D341Med (cell line): ENCODE data around the gene ARFGAP3.

Experiments used
- DNase-seq: peaks from one replicate; pipeline ENCODE4 v3.0.0; 2012; ENCODE audit warnings: low spot score

Gene ARFGAP3

DNA sequence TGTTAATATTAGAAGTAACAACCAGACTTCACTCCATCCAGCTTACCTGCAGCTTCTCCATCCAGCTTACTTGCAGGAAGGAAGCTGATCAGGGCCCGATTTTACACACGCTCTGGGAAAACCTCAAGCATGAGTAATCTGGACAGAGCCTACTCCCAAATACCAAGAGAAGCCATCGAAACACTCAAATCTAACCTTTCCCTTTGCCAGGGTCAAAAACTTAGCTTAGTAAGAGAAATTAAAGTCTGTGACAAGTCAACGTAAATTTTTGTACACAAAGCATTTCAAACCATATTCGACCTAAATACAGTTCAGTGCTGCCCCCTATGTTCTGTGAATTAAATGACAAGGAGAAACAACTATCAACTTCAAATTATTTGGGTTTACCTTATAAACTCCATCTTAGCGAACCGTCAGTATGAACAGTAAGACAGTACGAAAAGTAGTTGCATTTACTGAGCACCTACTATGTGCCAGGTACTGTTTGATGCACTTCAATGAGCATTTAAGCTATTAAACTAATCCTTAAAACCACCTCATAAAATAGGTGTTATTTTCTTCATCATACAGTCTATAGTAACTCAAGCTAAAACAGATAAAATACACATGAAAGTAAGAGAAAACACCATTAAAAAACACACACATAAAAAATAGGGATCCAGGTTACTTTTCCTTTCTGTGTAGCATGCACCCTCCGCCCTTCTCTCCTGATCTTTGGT lies 36.9 kb downstream of the ARFGAP3 start:
- DNase-seq, result no peak

DNA sequence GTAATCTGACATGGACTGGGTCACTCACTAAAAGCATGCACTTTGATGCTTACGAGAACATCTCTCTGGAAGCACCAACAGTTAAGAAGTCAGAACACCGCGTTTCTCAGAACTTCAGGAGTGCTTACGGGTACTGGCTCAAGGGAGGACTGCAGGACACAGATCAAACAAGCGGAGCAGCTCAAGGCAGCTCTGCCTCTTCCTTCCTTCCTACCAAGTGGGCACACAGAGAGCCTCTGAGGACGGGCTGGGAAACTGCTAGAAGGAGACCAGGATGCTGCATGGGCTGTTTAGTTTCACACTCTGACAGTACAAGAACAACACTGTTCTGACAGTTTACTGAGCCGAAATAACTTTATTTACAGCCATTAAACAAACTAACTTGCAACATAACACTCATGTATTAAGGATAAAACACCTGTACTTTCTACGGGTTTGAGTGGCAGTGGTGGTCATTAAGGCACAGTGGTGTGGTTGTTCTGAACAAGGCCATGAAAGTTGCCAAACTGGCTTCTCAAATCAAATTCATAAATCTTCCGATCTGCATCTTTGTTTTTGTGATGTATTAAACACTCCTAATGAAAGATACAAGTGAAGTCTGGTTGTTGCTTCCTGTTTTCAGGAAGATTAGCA lies 37.5 kb downstream of the ARFGAP3 start:
- no peak for DNase-seq

DNA sequence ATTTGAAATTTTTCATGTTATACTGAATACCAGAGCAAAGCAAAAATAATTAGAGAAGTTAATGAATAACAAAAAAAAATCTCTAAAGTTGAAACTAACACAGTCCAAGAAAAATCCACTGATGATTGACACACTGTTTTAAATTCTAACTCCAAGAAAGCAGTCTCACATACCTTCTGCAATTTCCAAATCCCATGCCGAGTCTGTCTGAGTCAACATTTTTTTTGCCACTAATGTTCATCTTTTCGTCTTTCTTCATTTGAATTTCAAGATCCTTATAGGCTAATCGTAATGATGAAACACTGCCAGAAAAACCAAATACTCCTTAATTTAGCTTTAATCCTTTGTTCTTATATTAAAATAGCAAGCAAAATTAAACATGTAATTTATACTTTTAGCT lies 39.5 kb downstream of the ARFGAP3 start:
- DNase-seq, result no peak

DNA sequence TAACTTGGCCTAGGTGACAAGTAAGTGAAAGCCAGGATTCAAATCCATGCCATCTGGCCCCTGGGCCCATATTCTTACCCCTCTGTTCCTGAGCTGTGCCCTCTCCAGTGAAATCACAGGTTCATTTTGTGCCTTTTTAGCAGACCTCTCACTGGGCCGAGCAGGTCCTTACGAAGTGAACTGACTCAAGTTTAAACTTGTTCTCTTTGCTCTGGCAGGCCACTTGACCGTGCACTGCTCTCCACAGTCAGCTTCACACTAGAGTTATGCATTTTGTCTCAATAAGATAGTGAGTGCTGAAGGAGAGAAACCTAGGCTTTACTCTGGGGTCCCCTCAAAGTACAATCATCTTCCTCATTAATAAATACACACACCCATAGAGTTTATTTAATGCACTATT lies 40.7 kb downstream of the ARFGAP3 start:
- no peak for DNase-seq

DNA sequence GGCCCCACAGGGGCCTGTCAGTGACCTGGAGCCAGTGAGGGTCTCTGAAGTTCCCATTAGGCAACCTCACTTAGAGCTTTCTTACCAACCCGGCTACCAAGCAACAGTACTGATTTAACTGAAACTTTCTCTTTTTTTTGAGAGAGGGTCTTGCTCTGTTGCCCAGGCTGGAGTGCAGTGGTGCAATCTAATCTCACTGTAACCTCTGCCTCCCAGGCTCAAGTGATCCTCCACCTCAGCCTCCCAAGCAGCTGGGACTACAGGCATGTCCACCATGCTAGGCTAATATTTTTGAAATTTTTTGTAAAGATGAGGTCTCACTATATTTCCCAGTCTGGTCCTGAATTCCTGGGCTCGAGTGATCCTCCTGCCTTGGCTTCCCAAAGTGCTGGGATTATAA lies 42.5 kb downstream of the ARFGAP3 start:
- DNase-seq, result no peak

DNA sequence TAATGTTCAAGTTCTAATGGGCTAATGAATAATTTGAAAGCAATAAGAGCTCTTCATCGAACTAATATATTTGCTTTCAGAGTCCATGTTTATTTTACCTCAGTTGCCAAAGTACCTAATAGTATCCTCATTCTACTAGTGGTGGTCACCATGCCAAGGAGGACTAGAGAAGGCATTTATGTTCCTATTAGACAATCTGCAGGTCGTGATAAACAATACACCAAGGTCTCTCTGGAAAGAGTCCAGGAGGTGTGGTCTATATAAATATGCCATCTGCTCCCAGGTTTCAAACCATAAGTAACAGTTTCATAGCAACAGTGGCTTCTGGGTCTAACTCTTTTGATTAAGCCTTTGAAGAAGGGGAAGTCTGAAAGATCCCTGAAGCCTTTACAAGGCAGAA lies 42.9 kb downstream of the ARFGAP3 start:
- peak; percentile 70 for DNase-seq

DNA sequence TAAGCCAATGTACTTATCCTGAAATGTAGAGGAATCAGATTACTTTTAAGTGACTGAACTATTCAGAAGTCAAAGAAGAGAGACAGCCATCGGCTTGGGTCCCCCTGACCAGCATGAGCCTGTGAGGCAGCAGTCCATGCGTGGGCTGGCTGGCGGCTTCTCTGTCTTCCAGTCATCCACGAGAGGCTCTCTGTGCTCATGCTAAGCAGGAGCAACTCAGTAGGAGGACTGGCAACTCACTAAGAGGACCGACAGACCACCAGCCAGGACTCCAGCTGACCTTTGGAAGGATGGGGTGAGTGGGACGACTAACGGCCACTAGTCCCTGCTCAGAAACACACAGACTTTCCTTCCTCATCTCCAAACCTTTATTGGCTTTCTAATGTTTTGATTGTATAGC lies 43.6 kb downstream of the ARFGAP3 start:
- DNase-seq, result no peak

DNA sequence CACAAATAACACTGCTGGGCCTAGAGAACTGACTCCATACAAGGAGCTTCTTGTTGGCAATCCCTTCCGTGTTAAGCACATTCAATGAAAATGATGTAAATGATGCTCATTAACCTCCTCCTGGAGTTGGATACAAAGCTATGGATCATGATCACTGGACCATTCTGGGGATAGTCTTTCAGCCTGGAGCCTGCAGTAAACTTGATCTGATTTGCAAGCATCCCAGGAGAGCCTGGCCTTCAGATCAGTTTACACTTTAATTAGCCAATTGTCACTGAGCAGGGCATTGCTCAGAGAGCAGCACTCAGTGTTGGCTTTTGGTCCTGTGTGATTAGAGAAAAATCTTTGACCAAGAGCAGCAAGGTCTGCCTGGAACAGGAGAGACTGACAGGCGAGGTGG lies 45.6 kb downstream of the ARFGAP3 start:
- peak; percentile 25 for DNase-seq

DNA sequence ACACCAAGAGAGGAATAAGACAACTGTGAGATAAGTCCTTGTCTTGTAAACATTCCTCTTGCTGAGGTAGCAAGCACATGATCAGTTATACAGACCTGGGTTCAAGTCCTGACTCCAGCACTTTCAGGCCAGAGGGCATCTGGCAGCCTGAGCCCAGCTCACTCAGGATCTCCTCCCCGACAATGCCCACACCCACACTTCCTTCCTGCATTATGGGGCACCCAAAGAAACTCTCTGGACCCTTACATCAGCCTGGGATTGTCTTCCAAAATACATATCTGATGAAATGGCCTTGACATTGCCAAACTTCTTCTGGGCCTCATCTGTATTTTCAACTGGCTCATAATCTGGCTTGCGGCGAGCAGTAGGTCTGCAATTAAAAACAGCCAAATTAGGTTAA lies 48.6 kb downstream of the ARFGAP3 start:
- DNase-seq, result no peak

DNA sequence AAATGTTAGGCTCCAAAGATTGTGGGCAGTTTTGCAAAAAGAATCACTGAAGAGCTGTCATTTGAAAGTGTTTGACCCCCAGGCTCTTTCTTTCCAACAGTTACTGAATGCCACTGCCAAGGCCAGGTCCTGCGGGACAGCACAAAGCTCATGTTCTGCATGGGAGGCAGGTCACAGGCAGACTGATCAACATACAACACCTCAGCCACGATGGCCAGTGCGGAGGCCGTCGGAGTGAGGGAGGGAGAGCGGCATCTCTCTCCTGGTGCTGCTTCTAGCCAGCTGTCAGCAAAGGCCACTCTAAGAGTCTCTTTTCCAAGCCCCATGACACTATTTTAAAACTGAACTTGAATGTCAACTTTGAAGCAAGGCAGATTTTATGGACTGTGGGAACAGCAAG lies 49.9 kb downstream of the ARFGAP3 start:
- no peak for DNase-seq

DNA sequence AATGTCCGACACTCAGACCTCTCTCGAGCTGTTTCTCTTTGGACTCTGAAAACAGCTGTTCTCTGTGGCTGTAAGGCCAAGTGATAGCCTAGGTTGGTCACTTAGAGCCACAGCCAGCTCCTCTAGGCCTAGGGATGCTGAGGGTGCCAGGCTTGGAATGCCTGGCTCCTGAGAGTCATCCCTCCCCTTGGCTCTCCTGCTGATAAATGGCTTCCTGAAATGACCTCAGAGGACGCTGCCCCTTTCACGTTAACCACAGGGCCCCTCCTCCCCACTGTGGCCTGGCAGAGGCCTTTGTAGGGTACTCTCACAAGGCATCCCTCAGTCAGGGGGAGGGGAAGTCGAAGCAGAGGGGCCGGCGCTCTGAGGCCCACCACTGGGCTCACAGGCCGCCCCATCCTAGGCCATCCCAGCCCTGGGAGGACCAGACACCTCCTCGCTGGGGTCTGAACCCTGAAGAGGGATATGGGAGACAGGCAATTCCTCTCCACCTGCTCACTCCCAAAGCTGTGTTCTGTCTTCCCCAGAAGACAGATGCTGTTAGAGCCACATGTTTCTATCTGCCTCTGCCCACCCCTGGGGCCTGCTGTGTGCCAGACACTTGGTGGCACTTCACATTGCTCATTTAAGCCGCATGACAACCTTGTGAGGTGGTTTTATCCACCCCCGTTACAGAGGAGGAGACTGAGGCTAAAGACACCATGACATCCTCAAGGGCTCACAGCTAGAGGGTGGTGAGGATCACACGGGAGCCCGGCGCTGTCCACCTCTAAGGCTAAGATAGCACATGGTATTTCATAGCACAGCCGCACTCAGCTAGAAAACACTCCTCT lies 50.9 kb downstream of the ARFGAP3 start:
- DNase-seq, result no peak

DNA sequence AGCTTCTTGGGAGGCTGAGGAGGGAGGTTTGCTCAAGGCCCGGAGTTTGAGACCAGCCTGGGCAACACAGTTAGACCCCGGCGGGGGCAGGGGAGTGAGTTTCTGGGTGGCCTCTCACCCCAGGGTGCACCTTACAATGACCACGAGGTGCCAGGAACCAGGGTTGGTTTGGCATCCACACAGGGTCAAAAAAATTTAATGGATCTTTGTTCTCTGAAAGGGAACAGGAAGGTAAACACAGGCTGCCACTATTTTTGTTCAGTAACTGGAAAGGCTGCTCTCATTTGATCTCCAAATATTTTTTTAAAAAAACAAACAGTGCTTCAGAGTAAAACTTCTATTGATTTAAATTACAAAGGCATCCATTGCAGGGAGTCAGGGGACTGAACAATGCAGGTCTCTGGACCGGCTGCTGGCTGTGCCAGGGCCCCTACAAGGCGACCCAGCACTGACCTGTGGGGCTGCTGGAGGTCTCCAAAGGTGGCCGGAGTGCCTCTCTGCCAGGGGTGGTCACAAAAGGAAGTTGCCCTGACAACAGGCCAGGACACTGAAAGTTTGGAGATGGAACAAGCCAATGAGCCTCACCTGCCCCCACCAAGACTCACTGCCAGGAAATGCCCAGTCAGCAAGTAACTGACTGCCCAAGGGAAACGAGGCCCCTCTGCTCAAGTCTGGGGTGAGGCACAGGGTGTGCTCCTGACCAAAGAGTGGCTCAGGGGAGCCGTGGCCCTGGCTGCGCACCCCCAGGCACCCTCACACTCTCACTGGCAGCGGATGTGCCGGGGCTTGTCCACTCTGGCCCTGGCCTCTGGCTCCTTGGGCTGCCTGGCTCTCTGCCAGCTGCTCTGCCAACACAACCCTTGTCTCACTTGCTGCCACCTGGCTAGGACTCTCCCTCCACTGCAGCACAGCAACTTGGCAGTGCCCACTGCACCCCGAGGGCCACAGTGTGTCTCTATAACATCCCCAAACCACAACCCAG lies 51.8 kb downstream of the ARFGAP3 start:
- DNase-seq, result peak; percentile 23

DNA sequence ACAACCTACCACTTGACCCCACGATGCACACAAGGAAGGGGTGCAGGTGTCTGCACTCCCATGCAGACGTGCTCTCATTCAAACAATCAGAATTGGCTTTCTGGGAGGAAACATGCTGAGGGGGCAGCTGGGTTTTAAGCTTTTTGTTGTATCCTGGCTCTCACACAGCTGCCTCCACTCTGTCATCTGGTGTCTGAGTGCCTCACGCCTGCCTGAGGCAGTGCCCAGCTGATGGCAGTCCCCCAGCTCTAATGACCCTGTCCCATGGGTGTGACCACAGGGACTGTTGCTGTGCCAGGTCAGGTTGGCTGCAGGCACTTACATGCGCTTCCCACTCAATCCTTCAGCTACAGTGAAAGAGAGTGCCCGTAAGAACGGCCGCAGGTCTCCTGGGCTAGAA lies 53.7 kb downstream of the ARFGAP3 start:
- peak; percentile 30 for DNase-seq

DNA sequence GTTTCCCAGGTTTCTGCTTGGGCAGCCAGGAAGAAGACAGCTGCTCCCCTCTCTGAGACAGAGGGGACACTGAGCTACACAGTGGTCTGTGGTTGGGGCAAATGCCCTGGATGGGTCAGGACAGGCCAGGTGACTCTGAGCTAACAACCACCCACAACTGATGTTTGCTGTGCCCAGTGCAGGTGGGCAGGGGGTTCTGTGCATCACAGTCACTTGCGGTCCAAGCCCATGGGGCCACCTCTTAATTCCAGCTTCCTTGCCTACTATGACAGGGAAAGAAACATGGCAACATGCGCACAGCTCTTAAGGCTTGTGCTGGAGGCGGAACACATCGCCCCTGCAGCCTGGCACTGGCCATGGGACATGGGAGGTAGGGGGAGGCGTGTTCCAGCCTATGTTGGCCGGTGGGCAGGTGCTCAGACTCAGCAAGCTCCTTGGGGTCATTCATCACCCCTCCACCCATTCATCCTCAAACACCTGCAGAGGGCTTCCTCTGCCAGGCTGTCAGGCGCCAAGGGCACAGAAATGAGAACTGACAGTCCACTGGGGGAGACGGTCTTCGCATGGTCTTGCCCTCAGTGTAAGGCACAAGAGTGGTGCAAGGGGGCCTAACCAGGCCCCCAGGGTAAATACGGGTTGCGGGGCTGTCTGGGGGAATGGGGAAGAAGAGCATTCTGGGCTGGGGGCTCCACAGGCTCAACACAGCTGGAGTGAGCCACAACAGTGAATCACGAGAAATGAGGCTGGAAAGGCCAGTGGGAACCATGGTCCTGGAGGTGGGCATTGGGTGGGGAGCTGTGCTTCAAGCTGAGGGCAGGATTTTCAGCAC lies 55.6 kb downstream of the ARFGAP3 start:
- DNase-seq, result peak; percentile 12

DNA sequence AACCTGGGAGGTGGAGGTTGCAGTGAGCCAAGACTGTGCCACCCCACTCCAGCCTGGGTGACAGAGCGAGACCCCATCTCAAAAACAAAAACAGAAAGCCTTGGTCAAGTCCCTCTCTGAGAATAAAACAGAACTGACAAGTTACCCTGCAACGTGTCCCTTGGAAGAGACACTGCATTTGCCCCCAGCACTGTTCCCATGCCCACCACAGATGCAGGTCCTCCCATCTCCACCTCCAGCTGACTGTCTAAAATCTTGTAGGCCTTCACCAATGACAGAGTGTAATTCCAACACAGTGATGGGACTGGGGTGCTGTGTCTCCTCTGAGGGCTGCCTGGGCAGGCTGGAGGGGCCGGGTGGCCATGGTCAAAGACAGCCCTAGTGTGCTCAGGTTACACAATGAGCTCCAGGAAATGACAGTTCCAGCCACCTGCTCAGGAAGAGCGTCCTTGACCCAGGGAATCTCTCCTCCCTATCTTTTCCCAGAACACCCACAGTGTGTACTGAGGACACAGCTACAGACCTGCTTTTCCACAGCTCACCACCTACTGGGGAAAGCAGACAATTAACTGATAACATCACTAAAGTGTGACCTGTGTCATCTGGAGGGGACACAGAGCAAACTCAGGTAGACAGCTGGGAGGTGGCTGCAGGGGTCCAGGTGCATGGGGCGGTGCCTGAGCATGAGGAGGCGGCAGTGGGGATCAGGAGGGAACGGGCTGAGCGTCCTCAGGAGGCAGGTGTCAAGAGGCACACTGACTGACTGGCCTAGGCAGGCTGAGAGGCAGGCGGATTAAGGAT lies 56.4 kb downstream of the ARFGAP3 start:
- peak; percentile 28 for DNase-seq

DNA sequence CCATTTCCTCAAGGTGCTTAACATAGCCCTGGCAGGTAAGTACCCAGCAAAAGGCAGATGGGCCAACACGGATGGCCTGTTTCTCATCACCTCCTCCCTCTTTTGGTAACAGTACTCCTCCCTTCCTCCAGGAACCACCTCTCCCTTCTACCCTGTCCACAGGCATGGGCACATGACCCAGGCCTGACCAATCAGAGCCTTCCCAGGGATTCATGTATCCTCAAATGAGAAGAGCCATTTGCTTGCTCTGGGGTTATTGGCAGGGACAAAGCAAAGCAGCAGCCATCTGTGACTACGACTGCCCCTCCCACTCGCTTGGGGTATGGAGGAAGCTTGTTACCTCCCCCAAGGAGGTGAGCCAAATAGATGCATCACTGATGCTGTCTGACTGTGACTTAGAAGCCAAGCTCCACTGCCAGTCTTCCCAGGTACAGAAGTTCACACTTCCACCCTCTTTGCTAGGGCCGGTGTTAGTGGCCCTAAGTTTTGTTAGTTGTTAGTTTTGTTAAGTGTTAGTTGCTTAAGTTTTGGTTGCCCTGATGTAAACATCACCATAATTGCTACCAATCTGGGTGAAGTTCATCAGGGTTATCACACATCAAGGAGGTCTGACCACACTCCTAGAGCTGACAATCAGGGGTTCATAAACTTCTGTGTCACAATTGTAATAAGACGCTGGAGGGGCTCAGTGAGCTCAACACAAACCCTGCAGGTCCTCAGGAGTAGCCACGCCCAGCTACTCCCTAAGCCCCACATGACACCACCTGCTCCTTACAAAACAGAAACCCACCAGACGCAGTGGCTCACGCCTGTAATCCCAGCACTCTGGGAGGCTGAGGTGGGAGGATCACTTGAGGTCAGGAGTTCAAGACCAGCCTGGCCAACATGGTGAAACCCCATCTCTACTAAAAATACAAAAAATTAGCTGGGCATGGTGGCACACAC lies 57.3 kb downstream of the ARFGAP3 start:
- peak; percentile 25 for DNase-seq

DNA sequence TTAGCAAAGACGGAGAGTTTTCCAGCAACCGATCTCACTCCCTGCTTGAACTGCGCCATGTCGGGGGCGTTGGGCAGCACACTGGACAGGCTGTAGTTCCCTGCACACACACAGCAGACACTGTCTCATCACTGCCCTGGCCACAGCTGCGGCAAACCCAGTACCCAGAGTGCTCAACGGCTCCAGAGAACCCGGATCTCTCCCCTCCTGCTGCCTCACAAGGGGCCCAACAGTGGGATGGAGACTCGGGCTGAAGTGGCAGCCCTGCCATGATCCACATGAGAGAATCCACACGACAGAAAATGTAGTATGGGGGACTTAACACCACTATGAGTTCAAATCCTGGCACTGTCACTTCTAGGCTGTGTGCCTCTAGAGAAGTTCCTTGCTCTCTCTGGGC lies 58.0 kb downstream of the ARFGAP3 start:
- DNase-seq, result no peak

DNA sequence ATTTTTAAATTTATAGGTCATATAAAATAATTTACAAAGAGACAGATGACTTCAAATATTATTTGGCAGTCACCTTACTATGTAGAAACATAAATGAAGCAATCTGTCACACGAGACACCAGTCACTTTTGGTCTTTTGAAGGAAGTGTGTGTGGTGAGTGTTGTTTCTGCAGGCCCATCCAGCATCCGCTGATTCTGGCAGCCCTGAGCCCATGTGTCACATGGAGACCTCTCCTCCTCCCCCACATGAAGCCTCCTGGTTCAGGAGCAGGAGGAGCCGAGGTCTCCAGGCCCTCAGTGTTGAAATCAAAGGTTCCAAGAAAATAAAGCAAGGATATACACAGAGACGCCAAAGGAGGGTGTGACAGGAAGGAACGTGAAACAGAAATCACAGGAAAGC lies 60.1 kb downstream of the ARFGAP3 start:
- no peak for DNase-seq

DNA sequence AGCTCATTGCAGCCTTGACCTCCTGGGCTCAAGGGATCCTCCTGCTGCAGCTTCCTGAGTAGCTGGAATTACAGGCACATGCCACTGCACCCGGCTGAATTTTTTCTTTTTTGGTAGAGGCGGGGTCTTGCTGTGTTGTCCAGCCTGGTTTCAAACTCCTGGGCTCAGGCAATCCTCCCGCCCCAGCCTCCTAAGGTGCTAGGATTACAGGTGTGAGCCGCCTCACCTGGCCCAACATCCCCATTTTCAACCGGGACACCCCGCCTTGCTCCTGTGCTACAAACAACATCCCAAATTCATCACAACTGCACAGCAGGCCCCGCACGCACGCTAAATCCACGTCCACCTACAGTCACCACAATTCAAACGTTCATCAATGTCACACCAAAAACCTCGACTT lies 61.0 kb downstream of the ARFGAP3 start:
- no peak for DNase-seq
